Activated CD4-positive, alpha-beta T cell treated with anti-CD3 and anti-CD28 coated beads, Interleukin-2, amount 10 ng/mL, durations not matched to agents 7 days and 5 days (primary cell): Measurements from ENCODE around the gene TNXB. TPM values are rescaled to one million over a fixed set of nuclear protein-coding genes. Genes with fewer than 3 reads are reported as not detected.
"Not testable (repeated sequence)": the region's sequence is repeated elsewhere in the genome, so short reads cannot be mapped to it uniquely, and the experiment has no call there.

Source experiments
- CTCF ChIA-PET: fragments of 350-600 bp; sonication (Branson Sonifier 250); formaldehyde crosslinking; loops from one replicate; lab custom pipeline; 2021; ENCODE audit warnings: antibody characterized with exemption; lab: Charles Lee
- POLR2A ChIA-PET: fragments of 350-600 bp; sonication (Branson Sonifier 250); formaldehyde crosslinking; loops from one replicate; lab custom pipeline; 2021; ENCODE audit warnings: antibody characterized with exemption; lab: Charles Lee
- DNase-seq: peaks from one replicate; pipeline ENCODE4 v3.0.0-alpha.2; 2020
- H3K27ac Mint-ChIP-seq: one replicate; pipeline ENCODE4 v1.8.0; 2021; ENCODE audit warnings: mild to moderate bottlenecking, moderate library complexity, mixed read lengths
- H3K27me3 Mint-ChIP-seq: one replicate; pipeline ENCODE4 v1.8.0; 2021; ENCODE audit warnings: mixed read lengths
- H3K36me3 Mint-ChIP-seq: one replicate; pipeline ENCODE4 v1.8.0; 2021; ENCODE audit warnings: low read depth, mixed read lengths
- H3K4me1 Mint-ChIP-seq: one replicate; pipeline ENCODE4 v1.8.0; 2021; ENCODE audit warnings: mixed read lengths
- H3K4me3 Mint-ChIP-seq: one replicate; pipeline ENCODE4 v1.8.0; 2021; ENCODE audit warnings: mild to moderate bottlenecking, moderate library complexity, mixed read lengths
- H3K9me3 Mint-ChIP-seq: one replicate; pipeline ENCODE4 v1.8.0; 2021; ENCODE audit warnings: mixed read lengths
- total RNA-seq, 2 experiments: library from RNA; stranded (reverse); gene quantifications; one replicate each; pipeline ENCODE4 v1.2.3, GENCODE V29; 2021

Gene TNXB
- total RNA-seq, 2 experiments from 2014 or later = 3.9 to 6.7 TPM

DNA sequence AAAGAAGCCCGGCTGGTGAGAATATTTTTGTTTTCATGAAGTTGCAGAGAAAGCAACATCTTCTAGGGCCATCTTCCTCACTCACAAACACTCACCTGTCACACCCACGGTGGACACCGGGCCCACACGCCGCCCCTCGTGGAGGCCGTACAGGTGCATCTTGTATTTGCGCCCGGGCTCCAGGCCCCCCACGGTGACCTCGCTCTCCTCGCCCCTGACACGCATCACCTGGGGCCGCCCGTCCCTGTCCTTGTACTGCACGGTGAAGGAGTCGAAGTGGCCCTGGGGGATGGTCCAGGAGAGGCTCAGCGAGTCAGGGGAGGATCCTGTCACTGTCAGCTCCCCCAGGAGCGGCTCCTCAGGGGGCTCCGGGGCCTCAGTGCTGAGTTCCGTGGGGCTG lies 53.4 kb downstream of the TNXB start:
- H3K27me3 Mint-ChIP-seq, H3K4me1 Mint-ChIP-seq, DNase-seq, H3K9me3 Mint-ChIP-seq, H3K4me3 Mint-ChIP-seq, H3K27ac Mint-ChIP-seq, H3K36me3 Mint-ChIP-seq, POLR2A ChIA-PET, CTCF ChIA-PET: not testable (repeated sequence)

DNA sequence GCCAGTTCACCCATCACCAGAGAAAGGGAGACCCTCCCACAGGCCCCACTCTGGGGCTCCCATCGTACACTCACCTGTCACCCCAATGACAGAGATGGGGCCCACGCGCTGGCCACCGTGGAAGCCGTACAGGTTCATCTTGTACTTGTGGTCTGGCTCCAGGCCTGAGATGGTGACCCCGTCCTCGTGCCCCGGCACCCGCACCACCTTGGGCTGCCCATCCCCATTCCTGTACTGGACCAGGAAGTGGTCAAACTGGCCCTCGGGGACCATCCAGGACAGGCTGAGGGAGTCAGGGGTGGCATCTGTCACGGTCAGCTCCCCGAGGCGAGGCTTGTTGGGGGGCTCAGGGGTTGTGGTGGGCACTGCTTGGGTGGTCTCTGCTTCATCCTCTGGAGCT lies 55.8 kb downstream of the TNXB start:
- H3K36me3 Mint-ChIP-seq, POLR2A ChIA-PET, H3K27ac Mint-ChIP-seq, H3K9me3 Mint-ChIP-seq, H3K27me3 Mint-ChIP-seq, H3K4me3 Mint-ChIP-seq, CTCF ChIA-PET, H3K4me1 Mint-ChIP-seq, DNase-seq: not testable (repeated sequence)

DNA sequence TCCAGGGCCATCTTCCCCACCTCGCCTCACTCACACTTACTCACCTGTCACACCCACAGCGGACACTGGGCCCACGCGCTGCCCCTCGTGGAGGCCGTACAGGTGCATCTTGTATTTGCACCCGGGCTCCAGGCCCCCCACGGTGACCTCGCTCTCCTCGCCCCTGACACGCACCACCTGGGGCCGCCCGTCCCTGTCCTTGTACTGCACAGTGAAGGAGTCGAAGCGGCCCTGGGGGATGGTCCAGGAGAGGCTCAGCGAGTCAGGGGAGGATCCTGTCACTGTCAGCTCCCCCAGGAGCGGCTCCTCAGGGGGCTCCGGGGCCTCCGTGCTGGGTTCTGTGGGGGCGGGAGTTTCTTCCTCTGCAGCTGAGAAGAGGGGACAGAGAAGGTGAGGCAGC lies 56.5 kb downstream of the TNXB start:
- DNase-seq, H3K9me3 Mint-ChIP-seq, H3K27me3 Mint-ChIP-seq, H3K36me3 Mint-ChIP-seq, POLR2A ChIA-PET, CTCF ChIA-PET, H3K27ac Mint-ChIP-seq, H3K4me1 Mint-ChIP-seq, H3K4me3 Mint-ChIP-seq: not testable (repeated sequence)

DNA sequence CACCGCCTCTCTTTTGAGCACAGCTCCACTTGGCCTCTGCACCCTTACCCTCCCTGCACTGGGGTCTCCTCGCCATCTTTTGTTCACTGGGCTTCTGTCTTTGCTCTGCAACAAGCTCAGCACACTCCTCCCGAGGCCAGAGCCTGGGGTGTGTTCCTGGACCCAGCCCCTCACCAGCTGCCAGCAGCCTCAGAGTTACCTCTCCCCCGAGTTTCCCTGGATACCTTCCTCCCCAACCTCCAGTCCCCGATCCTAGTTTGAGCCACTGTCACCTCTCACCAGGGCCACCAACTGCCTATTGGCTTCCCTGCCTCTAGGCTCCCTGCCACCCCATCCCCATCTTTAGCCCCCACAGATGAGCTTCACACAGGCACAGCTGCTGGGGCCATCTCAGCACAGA lies 58.6 kb downstream of the TNXB start:
- Mint-ChIP-seq H3K27ac (no peak overlapping the region), H3K27me3 (no peaks in the 10 kb centered on the region)
- CTCF ChIA-PET = no interaction called here

DNA sequence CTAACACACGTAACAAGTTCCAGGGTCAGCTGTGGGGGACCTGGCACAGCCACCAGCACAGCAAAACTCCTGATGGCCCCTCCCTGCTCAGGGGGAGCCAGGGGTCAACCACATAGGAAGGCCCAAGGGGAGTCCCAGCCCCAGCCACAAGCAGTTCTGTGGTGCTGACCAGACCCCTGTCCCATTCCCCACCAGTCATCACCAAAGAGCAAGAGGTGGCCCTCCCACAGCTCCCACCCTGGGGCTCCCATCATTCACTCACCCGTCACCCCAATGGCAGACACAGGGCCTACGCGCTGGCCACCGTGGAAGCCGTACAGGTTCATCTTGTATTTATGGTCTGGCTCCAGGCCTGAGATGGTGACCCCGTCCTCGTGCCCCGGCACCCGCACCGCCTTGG lies 59.4 kb downstream of the TNXB start:
- H3K27ac Mint-ChIP-seq, H3K4me1 Mint-ChIP-seq, H3K9me3 Mint-ChIP-seq, H3K4me3 Mint-ChIP-seq, H3K27me3 Mint-ChIP-seq, CTCF ChIA-PET, POLR2A ChIA-PET, DNase-seq, H3K36me3 Mint-ChIP-seq: not testable (repeated sequence)

More for the DNA sequence above, 58.6 kb downstream of the TNXB start:
- POLR2A ChIA-PET = no interaction called here
- Mint-ChIP-seq H3K36me3 (no peaks in the 10 kb centered on the region), H3K4me1 (peaks cover 3% of the 10 kb centered on the region), H3K4me3 (no peak overlapping the region), H3K9me3 (no peaks in the 10 kb centered on the region)
- no peak for DNase-seq

DNA sequence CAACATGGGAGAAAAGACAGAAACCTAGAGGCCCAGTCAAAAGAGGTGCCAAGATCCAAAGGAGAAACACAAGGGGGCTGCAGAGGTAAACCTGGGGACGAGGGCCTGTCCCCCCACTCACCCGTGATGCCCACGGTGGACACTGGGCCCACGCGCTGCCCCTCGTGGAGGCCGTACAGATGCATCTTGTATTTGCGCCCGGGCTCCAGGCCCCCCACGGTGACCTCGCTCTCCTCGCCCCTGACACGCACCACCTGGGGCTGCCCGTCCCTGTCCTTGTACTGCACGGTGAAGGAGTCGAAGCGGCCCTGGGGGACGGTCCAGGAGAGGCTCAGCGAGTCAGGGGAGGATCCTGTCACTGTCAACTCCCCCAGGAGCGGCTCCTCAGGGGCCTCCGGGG lies 60.0 kb downstream of the TNXB start:
- H3K27me3 Mint-ChIP-seq, H3K36me3 Mint-ChIP-seq, H3K27ac Mint-ChIP-seq, DNase-seq, CTCF ChIA-PET, H3K9me3 Mint-ChIP-seq, POLR2A ChIA-PET, H3K4me1 Mint-ChIP-seq, H3K4me3 Mint-ChIP-seq: not testable (repeated sequence)

DNA sequence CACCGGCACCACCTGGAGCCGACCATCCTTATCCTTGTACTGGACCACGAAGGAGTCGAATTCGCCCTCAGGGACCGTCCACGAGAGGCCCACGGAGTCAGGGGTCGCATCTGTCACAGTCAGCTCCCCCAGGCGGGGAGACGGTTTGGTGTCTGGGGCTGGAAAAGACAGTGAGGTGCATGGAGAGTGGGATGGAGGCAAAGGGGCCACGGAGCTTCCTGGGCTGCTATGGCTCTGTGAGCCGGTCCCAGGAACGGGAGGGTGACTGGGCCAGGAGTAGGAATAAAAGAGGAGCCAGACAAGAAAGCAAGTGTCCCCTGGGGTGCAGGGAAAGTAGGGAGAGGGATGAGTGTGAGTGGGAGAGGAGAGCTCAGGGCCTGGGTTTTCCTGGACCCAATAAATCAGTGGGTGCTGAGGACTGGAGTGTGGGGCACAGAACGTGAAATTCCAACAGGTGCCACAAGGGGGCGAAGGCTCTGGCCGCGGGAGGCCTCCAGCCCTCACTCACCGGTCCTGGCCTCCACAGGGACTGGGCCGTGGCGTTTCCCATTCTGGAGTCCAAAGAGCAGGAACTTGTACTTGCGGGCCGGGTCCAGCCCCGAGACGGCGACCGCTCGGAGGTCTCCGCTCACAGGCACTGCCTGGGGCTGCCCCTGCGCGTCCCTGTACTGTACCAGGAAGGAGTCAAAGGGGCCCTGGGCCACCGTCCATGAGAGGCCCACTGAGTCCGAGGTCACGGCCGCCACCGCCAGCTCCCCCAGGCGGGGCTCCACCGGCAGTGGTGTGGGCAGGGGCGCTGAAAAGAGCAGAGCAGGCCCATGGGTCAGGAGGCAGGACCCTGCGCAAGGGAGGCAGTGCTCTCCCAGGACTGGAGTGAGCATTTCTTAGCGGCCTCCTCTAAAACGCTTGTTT lies 61.0 kb downstream of the TNXB start:
- Mint-ChIP-seq H3K27ac (no peak overlapping the region), H3K9me3 (no peaks in the 10 kb centered on the region), H3K4me3 (no peak overlapping the region), H3K4me1 (peaks cover 3% of the 10 kb centered on the region), H3K27me3 (no peaks in the 10 kb centered on the region), H3K36me3 (no peaks in the 10 kb centered on the region)
- POLR2A ChIA-PET = no interaction called here
- DNase-seq = peak; percentile 66
- CTCF ChIA-PET = interaction anchor here (0.6 to 1.7 kb wide), 3 partner anchors 45 to 199 kb away, joined by 3 to 5 read pairs (median 4); no protein-coding TSS in a partner anchor

DNA sequence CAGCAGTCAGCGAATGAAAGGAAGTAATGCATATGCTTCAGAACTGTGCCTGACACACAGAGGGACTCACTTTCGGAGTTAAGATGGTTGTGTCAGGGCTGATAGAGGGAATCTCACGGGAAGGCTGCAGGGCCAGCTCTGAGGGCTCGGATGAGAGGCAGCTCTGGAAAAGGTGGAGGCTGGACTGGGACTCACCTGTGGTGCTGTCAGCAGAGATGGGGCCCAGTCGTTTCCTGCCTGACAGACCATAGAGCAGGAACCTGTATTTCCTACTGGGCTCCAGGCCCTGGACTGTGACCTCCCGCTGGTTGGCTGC lies 61.6 kb downstream of the TNXB start:
- Mint-ChIP-seq H3K9me3 (no peaks in the 10 kb centered on the region), H3K36me3 (no peaks in the 10 kb centered on the region), H3K27me3 (no peaks in the 10 kb centered on the region), H3K4me1 (peaks cover 3% of the 10 kb centered on the region), H3K27ac (no peak overlapping the region), H3K4me3 (no peak overlapping the region)
- CTCF ChIA-PET = interaction anchor here (0.6 to 1.7 kb wide), 4 partner anchors 45 to 202 kb away, joined by 3 to 5 read pairs (median 4); no protein-coding TSS in a partner anchor
- no peak for DNase-seq
- POLR2A ChIA-PET = no interaction called here

DNA sequence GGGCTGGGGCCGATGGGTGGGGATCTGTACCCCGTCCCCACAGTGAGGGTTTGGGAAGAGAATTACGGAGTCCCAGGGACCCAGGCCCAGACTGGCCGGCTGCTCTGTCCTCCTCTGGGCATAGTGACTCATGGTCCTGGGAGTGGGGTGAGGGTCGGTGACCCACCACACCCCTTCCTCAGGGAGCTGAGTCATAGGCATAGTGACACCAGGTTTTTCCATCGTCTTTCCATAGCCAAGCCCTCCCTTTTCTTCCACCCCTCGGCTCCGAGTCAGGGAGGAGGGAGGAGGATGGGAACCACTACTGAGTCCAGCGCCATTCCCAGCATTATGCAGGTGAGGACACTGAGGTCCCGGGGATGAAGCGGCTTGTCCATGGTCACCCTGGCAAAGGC lies 62.1 kb downstream of the TNXB start:
- no peaks in the 10 kb centered on the region for H3K27me3 Mint-ChIP-seq
- ChIA-PET CTCF (interaction anchor here (1.0 to 1.7 kb wide), 3 partner anchors 46 to 202 kb away, joined by 3 read pairs; no protein-coding TSS in a partner anchor), POLR2A (no interaction called here)
- no peak for DNase-seq
- peaks cover 3% of the 10 kb centered on the region for H3K4me1 Mint-ChIP-seq
- no peaks in the 10 kb centered on the region for H3K9me3 Mint-ChIP-seq
- no peak overlapping the region for H3K4me3 Mint-ChIP-seq
- H3K36me3 Mint-ChIP-seq = no peaks in the 10 kb centered on the region
- H3K27ac Mint-ChIP-seq = no peak overlapping the region

DNA sequence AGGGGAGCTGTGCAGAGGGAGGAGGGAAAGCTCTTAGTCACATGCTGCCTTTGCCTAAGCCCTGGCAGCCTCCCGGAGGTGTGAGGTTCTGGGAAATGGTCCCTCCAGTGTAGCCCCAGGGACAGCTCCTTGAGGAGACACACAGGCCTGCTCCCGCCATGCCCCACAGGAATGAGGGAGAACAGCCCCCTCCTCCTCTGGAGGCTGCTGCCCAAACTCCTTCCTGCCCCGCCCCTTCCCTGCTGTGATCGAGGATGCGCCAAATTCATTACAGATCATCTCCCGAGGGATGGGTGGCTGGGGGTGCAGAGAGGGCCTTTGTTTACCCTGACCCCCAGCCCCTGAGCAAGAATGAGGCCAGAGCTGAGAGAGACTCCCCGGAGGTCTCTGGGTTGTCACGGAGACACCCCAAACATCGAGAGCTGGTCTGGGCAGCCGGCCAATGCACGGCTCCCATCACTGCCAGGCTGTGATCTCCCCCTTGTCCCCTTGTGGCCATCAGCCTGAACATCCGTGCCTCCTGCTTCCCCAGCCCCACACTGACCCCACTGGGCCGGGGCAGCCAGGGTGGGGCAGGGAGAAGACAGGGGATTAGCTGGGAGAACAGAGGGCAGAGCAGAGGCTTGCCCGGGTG lies 62.6 kb downstream of the TNXB start:
- ChIA-PET POLR2A (no interaction called here), CTCF (interaction anchor here (1.0 to 1.7 kb wide), 3 partner anchors 46 to 203 kb away, joined by 3 read pairs; no protein-coding TSS in a partner anchor)
- H3K27me3 Mint-ChIP-seq = no peaks in the 10 kb centered on the region
- no peak overlapping the region for H3K27ac Mint-ChIP-seq
- peaks cover 3% of the 10 kb centered on the region for H3K4me1 Mint-ChIP-seq
- no peaks in the 10 kb centered on the region for H3K9me3 Mint-ChIP-seq
- no peak for DNase-seq
- H3K36me3 Mint-ChIP-seq = no peaks in the 10 kb centered on the region
- no peak overlapping the region for H3K4me3 Mint-ChIP-seq

DNA sequence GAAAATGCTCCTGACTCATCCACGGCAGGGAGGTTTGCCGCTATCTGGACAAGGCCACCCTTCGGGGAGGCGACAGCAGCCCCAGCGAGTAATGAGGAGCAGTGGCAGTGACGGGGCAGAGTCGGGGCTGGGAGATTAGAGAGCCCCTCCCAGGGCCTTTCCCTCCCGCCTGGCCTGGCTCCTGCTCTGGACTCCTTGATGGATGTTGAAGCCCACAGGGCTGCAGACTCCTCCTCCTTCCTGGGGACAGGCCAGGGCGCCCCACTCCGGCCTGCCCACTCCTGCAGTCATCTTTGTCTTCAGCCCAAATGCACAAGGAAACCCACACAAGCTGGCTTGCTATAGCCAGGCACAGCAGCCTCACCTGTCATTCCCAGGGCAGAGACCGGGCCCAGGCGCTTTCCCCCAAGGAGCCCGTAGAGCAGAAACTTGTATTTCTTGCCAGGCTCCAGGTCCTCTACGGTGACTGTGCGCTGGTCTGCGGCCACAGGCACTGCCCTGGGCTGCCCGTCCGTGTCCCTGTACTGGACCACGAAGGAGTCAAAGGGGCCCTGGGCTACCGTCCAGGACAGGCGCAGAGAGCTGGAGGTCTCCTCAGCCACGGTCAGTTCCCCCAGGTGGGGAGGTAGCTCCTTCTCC lies 63.2 kb downstream of the TNXB start:
- Mint-ChIP-seq H3K27me3 (no peaks in the 10 kb centered on the region), H3K36me3 (no peaks in the 10 kb centered on the region), H3K4me3 (no peak overlapping the region), H3K4me1 (peaks cover 3% of the 10 kb centered on the region), H3K27ac (no peak overlapping the region), H3K9me3 (no peaks in the 10 kb centered on the region)
- no peak for DNase-seq
- POLR2A ChIA-PET = no interaction called here
- CTCF ChIA-PET = interaction anchor here (1.0 kb wide), 1 partner anchor 67 kb away, joined by 3 read pairs; no protein-coding TSS in a partner anchor

DNA sequence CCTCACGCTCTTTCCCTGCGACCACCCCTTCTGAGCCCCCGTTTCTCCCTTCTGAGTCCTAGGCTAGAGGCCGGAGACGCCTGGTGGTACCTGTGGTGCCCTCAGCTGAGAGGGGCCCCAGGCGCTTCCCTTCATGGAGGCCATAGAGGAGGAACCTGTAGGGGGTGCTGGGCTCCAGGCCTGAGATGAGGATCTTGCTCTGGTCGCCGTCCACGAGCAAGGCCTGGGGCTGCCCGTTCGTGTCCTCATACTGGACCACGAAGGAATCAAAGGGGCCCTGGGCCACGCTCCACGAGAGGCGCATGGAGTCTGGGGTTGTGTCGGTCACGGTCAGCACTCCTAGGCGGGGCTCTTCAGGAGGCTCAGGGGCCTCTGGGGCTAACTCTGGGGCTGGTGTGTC lies 64.2 kb downstream of the TNXB start:
- POLR2A ChIA-PET, H3K4me1 Mint-ChIP-seq, DNase-seq, H3K27me3 Mint-ChIP-seq, H3K9me3 Mint-ChIP-seq, H3K27ac Mint-ChIP-seq, CTCF ChIA-PET, H3K36me3 Mint-ChIP-seq, H3K4me3 Mint-ChIP-seq: not testable (repeated sequence)
